Measurements from ENCODE around the gene ADAM10.
"Not testable (repeated sequence)": the region's sequence is repeated elsewhere in the genome, so short reads cannot be mapped to it uniquely, and the experiment has no call there.

ADAM10 gene, protein sequence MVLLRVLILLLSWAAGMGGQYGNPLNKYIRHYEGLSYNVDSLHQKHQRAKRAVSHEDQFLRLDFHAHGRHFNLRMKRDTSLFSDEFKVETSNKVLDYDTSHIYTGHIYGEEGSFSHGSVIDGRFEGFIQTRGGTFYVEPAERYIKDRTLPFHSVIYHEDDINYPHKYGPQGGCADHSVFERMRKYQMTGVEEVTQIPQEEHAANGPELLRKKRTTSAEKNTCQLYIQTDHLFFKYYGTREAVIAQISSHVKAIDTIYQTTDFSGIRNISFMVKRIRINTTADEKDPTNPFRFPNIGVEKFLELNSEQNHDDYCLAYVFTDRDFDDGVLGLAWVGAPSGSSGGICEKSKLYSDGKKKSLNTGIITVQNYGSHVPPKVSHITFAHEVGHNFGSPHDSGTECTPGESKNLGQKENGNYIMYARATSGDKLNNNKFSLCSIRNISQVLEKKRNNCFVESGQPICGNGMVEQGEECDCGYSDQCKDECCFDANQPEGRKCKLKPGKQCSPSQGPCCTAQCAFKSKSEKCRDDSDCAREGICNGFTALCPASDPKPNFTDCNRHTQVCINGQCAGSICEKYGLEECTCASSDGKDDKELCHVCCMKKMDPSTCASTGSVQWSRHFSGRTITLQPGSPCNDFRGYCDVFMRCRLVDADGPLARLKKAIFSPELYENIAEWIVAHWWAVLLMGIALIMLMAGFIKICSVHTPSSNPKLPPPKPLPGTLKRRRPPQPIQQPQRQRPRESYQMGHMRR

DNA sequence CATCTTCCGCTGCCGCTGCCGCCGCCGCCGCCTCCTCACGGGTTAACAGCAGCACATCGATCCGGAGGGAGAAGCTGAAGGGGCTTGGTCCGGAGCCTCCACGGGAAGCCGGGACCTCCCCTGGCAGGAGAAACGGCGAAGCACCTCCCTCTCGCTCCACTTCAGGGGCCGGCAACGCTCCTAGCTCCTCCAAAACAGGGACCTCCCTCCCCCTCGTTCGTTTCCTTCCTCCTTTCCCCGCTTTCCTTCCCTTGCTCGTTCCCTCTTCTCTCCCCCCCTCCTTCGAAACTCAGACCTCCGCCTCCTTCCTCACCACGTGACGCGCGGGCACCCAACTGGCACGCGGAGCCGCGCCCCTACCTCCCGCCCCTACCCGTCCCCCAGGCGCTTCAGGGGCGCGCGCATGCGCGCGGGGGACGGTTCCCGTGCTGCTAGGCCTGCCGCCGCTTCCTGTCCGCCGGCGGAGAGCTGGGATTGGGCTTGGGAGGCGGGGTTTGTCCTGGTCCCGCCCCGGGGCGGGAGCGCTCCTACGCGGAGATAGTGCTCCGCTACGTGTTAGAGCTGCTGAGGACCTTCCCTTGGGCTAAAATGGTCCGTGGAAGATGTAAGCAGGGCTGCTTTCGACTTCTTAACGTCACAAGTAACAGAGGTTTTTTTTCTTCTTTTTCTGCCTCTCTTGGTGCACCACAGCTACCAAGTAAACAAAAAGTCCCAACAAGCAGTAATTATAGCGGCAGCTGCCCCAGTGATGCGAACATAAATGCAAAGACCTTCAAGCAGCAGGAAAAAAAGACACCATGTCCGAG, at the start of gene ADAM10:
ADAM10 (minus strand) TSS at position 176 of the 806 bp plus-strand sequence; CDS start at position 3, 173 bp downstream.
- DNase-seq: peak; percentile 100

DNA sequence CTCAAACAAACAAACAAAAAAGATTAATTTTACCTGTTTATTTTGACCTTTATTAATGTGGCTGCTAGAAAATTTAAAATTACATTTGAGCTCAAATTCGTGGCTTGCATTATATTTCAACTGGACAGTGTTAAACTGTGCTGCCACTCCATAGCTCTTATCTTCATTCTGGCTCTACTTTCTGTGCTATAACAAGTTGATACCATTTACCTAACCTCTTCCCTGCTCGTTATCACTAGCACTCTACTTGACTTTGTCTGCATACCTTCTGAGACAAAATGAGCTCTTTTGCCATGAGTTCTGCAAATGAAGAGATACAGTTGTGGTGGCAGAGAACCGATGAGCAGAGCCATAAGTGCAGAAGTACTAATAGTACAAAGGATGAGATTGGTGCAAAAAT, 48.0 kb upstream of the ADAM10 start:
- DNase-seq: no peak

DNA sequence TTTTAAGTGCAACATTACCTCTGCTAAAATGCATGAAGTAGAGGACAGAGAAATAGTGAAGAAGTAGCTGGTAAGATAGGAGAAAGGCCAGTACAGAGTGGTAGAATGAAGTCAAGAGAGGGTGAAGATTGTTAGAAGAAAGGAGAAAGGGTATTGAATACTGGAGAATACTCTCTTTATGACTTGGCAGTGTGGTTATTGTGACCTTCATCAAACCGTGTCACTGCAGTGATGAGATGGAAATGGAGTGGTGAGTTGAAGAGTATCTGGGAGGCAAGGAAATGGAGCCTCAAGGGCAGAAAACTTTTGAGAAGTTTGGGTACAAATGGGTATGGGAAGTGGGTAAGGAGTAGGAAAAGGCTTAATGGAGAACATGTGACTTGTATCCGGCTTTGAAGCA, 46.3 kb upstream of the ADAM10 start:
- no peak for DNase-seq

DNA sequence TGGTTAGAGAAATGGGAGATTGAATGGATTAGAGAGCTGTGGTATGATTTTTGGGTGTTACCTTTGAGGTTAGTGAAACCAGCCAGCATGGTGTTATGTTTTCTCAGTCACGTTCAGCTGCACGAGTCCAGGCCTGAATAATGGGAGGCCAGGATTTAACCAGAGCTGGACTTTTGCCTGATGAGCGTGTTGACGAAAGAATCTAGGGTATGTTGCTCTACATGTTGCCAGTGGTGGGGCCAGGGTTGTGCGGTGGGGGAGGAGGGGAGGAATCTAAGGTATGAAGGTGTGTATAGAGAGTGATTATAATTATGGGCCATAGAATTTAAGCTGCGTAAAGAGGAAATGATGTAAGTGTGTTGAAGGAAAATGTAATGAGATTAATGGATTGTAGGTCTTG, 44.4 kb upstream of the ADAM10 start:
- DNase-seq: no peak

DNA sequence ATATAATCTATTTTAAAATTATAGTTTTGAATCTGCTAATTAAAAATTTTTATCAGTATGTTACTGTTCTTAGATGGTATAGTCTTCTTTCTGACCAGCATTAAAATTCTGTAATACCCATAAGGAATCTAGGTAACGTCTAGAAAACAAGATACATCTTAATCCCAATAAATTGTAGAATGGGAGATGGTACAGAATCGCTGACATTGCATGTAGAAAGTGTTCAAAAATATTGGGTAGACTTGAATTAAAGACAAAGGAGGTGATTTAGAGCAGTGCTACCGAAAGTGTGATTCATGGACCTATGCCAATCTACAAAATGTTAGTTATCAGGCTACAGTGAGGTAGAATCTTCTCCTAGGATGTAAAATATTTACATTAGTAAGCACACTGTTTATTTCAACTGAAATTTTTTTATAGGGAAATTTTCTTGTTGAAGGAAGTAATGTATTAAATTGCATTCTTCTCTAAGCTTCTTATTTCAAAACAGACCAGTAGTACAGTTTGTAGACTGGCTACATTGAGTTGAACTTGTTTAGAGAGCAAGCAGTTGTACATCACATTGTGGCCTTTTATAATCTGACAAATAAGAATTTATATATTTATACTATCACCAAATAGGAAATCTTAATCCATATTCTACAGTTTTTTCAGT, 38.7 kb upstream of the ADAM10 start:
- no peak for DNase-seq

DNA sequence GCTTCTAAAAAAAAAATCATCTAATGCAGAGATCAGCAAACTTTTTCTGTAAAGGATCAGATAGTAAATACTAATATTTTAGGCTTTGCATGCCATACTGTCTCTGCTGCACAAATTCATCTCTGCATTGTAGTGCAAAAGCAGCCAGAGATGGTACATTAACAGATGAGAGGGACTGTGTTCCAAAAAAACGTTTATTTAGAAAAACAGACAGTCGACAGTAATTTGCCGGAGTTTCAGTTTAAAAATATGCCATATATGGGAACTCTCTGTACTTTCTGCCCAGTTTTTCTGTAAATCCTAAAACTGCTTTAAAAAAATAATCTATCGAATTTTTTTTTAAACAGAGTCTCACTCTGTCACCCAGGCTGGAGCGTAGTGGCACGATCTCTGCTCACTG, 35.8 kb upstream of the ADAM10 start:
- no peak for DNase-seq

DNA sequence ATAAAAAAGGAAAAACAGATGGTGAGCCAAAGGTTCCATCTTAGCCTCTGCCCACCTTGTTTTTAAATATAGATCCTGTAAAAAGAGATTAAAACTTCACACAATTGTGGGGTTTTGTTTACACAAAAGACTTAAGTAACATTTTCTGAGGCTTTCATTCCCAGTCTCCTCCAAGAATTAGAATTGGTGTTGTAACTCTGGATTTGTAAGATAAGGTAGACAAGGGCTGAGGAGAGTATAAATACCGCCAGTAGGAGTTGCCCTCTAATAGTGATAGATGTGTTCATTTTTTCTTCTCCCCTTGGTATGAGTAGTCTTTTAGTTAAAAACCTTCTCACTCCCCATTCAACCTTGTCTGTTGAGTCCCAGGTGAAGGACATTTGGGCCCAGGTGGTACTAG, 30.0 kb upstream of the ADAM10 start:
- DNase-seq: no peak

DNA sequence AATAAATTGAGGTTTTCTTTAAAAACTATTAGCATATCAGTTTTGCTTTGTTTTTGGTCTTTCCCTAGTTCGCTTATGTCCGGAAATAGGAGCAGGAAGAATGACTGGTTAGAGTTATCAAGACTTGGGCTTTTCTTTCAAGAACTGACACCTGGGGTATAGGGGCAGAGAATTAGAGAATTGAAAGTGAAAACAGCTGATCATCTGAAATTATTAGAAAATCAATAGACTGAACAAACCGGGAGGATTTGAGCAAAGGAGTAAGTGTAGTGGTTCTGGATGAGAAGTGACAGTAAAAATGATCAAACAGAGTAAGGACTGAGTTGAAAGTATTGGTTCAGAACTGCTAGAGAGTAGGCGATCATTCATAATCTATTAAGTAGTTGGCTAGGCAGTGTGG, 27.6 kb upstream of the ADAM10 start:
- no peak for DNase-seq

DNA sequence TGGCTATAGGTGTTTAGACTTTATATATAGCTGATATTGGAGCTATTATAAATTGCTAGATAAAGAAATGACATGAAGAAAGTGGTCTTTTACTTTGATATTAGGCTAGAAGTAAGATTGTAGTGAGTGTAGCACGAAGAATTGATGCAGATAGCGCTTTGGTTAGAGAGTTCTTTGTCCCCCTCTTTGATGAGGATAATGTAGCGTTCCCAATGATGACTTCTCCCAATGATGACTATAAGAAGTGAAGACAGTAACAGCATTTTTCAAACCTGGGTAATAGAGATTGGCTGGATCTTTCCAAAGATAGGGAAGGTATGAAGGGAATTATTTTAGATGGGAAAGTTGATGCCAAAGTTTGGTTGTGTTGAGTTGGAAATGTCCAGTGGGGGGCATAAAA, 25.9 kb upstream of the ADAM10 start:
- DNase-seq: no peak

DNA sequence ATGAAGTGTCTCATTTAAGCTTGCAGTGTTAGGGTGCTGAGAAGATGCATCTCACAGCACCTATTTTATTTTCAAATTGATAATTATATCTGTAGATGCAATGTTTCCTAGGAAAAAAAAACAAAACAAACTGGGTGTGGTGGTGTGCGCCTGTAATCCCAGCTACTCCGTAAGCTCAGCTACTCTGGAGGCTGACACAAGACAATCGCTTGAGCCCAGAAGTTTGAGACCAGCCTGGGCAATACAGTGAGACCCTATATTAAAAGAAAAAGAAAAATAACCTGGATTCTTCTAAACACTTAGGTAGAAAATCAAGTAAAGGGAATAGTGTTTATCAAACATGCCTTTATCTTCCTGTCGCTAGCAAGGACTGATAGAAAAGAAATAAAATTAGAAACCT, 23.5 kb upstream of the ADAM10 start:
- DNase-seq: no peak

DNA sequence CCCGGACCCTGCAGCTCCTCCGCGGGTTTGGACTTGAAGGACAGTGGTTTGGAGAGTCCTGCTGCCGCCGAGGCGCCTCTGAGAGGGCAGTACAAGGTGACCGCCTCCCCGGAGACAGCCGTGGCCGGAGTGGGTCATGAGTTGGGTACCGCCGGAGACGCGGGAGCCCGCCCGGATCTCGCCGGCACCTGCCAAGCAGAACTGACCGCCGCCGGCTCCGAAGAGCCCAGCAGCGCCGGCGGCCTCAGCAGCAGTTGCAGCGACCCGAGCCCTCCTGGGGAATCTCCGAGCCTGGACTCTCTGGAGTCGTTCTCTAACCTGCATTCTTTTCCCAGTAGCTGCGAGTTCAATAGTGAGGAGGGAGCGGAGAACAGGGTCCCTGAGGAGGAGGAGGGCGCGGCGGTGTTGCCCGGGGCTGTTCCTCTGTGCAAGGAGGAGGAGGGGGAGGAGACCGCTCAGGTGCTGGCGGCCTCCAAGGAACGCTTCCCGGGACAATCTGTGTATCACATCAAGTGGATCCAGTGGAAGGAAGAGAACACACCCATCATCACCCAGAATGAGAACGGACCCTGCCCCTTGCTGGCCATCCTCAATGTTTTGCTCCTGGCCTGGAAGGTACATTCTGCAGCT, 22.2 kb upstream of the ADAM10 start:
- DNase-seq: peak; percentile 62

DNA sequence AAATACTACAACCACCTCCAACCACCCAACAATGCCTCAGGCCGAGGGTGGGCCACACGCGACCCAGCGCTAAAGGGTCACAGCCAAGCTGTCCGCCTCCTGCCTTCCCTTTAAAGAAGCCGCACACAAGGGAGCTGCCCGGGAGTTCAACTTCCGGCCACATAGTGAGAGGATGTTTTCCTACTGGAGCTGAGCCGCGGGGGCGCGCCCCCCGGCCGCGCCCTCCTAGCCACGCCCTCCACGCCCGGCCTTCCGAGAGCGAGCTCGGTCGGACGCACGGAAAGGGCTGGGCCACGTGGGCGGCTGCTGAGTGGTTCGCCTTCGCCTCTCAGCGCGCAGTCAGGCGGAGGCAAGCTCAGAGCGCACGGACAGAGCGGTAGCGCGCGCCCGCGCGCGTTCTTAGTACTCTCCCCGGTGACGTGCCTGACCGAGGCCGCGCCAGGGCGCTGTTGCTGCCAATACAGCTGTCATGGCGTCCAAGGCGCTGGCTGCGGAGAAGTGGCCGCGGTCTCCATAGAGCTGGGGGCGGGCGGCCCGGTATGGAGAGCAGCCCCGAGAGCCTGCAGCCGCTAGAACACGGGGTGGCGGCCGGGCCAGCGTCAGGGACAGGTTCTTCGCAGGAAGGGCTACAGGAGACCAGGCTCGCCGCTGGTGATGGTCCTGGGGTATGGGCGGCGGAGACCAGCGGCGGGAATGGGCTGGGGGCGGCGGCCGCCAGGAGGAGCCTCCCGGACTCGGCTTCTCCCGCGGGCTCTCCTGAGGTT, 21.5 kb upstream of the ADAM10 start, which contains the start of gene MINDY2:
MINDY2 (plus strand) TSS at position 446 of the 764 bp plus-strand sequence; CDS start at position 540, 94 bp downstream.
- DNase-seq: peak; percentile 99

DNA sequence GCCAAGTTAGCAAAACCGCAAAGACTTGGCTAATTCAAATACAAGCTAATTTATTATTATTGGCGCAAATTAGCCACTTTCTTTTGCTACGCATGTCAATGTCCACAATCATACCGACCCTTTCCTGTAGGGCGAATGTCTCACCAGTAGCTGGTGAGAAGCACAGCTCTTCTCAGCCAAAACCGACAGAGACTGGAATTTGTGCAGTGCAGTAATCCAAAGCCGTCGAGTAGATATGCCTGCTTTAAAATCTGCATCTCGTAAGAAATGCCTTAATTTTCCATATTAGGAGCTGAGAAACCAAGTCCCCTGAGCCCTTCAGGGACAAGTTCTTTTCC, 21.0 kb upstream of the ADAM10 start:
- DNase-seq: peak; percentile 83

DNA sequence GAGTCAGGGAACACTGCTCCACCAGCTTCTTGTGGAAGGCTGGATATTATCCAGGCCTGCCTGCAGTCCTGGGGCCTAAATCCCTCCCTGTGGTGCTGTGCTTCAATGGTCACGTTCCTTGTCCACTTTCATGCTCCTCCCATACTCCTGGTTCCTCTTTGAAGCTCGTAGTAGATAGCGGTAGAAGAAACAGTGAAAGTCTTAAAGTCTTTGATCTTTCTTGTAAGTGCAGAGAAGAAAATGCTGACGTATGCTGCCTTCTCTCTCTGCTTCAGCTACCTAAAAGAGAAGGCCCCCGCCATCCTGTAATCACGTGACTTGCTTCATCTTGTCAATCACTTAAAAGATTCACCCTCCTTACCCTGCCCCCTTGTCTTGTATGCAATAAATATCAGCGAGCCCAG, 19.1 kb upstream of the ADAM10 start:
- DNase-seq: not testable (repeated sequence)

DNA sequence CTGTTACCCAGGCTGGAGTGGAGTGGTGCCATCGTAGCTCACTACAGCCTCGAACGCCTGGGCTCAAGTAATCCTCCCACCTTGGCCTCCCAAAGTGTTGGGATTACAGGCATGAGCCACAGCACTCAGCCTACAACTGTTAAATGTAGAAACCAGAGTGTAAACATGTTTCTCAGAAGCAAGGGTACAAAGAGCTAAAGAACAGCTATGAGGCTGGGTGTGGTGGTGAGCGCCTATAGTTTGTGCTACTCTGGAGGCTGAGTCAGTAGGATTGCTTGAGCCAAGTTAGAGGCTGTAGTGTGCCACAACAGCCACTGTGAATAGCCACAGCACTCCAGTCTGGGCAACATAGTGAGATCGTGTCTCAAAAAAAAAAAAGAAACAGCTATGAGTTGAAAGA, 16.8 kb upstream of the ADAM10 start:
- no peak for DNase-seq

DNA sequence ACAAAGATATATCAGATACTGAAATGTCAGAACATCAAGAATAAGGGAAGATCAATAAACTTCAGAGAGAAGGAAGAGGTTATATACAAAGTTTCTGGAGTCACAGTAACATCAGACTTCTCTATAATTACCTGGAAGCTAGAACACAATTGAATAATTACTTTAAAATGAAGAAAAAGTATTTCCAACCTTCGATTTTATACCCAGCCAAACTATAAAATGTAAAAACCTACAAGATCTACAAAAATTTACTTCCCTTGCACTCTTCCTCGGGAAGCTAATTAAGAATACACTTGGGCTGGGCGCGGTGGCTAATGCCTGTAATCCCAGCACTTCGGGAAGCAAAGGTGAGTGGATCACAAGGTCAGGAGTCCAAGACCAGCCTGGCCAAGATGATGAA, 15.0 kb upstream of the ADAM10 start:
- DNase-seq: no peak

DNA sequence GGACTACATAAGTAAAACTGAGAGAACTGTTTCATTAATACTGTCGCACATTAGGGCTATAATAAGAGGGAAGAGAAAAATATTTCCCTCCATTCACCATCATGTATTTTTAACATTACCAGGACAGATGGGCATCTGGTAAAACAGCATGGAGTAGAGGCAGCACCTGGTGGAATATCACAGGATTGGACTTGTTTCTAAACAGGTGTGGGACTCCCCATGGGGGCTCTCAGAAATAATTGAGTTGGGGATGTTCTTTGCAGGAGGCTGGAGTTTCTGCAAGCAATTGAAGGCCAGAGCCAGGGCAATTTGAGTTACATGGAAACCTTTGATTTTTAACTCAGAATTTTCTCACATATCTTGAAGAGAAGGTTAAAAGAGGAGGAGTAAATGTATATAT, 13.2 kb upstream of the ADAM10 start:
- DNase-seq: no peak

DNA sequence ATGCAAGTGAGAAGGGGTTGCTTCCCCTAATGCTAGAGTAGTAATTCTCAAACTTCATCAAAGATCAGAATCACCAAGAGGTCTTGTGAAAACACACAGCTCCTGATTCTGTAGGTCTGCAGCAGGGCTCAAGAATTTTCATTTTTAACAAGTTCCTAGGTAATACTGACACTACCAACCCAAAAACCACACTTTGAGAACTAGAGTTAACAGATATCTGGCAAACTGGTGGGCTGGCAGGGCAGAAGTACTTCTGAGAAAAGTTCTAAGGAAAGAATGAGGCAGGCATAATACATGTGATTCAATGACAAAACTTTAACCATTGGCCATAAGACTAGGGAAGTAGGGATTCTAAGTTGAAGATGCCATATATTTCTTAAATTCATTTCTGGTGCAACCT, 12.8 kb upstream of the ADAM10 start:
- no peak for DNase-seq

DNA sequence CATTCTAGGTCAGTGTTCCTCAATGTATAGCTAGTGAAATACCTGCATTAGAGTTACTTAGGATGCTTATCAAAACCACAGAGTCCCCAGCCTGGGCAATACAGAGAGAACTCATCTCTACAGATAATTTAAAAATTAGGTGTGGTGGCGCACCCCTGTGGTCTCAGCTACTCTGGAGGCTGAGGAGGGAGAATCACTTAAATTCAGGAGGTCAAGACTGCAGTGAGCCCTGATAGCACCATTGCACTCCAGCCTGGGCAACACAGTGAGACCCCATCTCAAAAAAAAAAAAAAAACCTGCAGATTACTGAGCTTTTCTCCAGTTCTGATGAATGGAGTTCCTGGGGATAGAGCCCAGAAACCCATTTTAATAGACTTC, 11.5 kb upstream of the ADAM10 start:
- no peak for DNase-seq

DNA sequence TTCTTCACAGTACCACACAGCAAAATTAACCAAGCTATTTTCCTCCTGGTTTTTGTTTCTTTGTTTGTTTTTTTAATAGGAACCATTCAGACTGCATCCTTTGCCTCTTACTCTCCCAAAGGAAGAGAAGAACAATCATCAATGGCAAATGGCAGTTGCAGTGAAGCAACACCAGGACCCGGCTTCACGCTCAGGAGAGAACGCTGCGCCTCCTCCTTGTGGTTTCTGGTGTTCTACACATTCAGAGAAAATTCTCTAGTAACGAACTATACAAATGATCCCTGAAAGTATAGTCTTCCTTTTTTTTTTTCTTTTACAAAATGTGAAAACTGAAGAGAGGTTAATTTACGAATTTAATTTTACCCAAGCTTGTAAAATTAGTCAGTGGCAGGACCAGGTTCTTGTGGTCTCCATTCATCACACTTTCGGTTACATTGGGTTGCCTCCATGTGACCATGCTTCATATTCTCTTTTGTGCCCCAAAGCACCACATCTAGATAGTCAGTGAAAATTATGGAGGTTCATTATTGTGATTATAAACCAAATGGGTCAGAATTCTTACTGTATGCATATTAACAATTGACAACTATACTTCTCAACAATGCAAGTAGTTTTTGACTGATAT, 11.0 kb upstream of the ADAM10 start:
- DNase-seq: no peak

DNA sequence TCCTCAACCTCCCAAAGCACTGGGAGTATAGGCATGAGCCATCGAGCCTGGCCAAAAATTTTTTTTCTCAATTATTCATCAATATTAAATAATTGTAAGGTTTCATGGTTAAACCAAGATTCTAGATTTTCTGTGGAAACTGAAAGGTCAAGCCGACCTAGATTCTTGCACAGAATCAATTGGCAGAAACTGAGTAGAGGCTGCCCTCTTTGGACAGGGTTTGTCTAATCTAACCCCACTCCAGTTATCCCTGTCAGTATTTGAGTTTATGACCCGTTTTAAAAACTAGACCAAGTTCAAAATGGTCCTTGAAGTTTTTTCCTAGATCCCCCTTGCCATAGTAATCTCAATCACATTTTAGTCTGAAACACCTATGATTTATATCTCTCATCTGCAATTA, 8.6 kb upstream of the ADAM10 start:
- no peak for DNase-seq

Data from NCI-H82 (cell line).